Choroid plexus epithelial cell (primary cell): ENCODE results near the gene MED31.

ENCODE experiments used
- DNase-seq: peaks from one replicate; pipeline ENCODE4 v3.0.0-alpha.2; 2010; ENCODE audit warnings: low read depth
- H3K4me3 ChIP-seq: 2 replicates; pipeline ENCODE4 v1.5.1; 2011; ENCODE audit warnings: low read depth, mild to moderate bottlenecking, control low read depth, low read length, moderate library complexity
- TF ChIP-seq, protein P1 (sequence below): conservative IDR thresholded peaks from 2 replicates; pipeline ENCODE4 v1.5.1; 2011; ENCODE audit warnings: low read depth, mild to moderate bottlenecking, control low read depth, inconsistent platforms, low read length, moderate library complexity

The MED31 gene

DNA sequence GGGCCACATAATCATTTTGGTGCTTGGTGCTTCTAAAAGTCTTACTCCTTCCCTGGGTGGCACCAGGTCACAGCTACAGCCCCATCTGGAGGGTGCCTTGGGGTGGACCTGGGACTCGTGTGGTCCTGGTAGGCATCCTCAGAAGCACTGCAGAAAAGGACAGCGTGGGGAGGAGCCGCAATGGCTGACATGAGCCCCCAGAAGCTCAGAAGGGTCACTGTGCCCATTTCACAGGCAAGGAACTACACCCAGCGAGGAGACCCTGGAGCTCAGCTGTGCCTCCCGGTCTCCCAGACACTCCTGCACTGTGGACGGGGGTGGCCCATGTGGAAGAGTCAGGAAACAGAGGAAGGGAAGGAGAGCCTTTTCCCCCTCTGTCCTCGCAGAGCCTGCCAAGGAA is 26.5 kb upstream of the MED31 start:
- no peak for DNase-seq
- no peak overlapping the region for H3K4me3 ChIP-seq
- TF ChIP-seq, protein P1, sequence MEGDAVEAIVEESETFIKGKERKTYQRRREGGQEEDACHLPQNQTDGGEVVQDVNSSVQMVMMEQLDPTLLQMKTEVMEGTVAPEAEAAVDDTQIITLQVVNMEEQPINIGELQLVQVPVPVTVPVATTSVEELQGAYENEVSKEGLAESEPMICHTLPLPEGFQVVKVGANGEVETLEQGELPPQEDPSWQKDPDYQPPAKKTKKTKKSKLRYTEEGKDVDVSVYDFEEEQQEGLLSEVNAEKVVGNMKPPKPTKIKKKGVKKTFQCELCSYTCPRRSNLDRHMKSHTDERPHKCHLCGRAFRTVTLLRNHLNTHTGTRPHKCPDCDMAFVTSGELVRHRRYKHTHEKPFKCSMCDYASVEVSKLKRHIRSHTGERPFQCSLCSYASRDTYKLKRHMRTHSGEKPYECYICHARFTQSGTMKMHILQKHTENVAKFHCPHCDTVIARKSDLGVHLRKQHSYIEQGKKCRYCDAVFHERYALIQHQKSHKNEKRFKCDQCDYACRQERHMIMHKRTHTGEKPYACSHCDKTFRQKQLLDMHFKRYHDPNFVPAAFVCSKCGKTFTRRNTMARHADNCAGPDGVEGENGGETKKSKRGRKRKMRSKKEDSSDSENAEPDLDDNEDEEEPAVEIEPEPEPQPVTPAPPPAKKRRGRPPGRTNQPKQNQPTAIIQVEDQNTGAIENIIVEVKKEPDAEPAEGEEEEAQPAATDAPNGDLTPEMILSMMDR, result no peak

DNA sequence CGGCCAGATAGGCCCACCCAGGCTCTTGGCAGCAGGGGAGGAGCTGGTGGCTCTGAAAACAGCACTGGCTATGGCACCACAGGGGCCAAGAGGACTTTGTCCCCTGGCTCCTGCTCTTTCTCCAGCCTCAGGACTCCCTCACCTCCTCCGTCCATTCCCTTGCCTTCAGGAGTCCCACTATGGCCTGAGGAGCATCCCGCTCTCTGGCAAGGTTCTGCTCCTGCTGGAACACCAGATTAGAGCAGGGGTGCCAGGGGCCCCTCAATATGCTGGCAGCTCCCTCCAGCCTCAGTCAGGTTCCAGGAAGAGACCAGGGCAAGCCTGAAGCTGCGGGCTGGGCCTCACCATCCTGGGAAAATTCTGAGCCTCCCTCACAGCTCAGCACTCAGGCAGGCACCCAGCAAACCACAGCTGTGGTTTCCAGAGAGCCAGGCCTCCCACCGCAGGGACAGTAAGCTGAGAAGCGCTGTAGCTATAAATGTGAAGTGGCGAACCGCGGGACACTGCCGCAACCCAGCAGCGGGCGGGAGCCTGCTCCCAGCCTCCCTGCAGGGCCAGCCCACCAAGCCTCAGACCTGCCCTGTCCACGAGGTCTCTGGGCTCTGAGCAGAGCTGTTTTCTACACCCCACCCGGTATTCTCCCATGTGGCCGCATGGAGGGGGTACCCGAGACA is 25.9 kb upstream of the MED31 start:
- DNase-seq, result peak; percentile 22
- no peak overlapping the region for H3K4me3 ChIP-seq
- TF ChIP-seq, protein P1, result no peak

DNA sequence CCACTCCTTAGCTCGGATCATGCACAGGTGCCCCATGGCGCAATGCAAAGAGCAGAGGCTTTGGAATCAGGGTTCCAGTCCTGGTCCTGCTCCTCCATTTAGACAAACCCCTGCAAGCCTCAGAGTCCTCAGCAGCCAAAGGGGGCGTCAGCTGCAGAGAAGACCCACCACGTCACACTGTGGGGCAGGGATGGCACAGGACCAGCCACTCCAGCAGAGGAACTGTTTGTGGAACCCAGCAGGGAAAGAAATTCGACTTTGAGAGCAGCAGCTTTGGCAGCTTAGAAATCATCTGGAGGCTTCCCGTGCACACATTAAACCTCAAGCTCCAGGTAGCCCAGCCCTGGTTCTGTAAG is 25.4 kb upstream of the MED31 start:
- DNase-seq, result no peak
- TF ChIP-seq, protein P1, result no peak
- H3K4me3 ChIP-seq, result no peak overlapping the region

DNA sequence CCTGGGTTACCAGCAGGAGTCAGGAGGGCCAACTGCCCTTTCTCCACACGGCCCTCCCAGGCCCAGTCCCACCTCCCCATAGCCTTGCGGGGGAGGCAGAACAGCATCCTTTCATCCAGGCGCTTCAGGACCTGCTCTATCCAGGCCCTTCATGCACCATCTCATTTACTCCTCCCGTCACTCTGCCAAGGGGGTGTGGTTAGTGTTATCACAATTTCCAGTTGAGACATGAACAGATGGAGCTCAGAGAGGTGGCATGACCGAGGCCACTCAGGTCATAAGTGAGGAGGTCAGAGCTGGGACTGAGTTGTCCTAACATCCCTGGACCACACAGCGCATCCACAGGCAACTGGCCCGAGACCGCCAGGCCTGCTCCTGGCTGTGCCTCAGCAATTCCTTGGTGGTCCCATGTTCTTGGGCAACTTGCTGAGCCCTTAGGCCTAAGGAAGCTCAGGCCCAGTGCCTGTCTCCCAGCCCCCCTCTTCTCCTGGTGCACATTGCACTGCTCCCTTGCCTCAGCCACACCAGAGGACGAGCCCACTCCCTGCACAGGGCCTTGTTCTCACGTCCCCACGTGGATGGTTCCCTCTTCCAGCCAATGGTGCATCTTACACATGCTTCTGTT is 23.9 kb upstream of the MED31 start:
- no peak overlapping the region for H3K4me3 ChIP-seq
- DNase-seq, result no peak
- TF ChIP-seq, protein P1, result no peak

DNA sequence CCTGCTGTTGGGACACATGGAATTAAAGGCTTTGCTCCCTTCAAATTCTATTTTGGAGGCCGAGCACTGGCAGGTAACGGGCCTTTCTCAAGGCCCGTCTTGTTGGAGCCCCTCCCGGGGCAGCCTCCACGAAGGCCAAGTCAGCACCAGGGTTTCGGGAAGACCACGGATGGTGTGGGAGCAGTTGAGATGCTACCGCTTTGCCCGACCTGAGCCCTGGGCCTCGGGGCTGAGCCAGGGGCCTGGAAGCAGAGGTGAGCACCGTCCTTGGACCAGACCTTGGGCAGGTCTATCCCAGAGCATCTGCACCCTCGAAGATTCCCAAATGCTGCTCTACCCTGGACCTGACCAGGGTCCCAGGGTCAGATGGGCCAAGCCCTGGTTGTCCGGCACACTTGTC is 23.2 kb upstream of the MED31 start:
- TF ChIP-seq, protein P1, result no peak
- no peak overlapping the region for H3K4me3 ChIP-seq

DNA sequence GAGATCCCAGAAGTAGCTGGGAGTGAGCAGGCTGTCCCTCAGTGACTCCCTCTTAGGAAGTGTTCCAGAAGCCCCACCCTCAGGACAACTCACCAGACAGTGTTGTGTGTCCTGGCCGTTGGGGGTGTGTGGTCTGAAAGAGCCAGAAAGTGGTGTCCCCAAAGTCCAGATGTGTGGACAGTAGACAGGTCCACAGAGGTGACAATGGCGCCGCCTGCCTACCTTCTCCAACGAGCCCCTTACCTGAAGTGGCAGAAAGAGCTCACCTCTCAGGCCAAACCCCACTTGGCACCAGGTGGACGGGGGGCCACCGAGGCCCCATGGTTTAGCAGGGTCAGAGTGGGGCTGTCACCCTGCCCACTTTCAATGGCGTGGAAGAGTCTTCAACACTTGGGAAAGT is 20.0 kb upstream of the MED31 start:
- no peak for DNase-seq
- H3K4me3 ChIP-seq, result no peak overlapping the region
- TF ChIP-seq, protein P1, result no peak

More for the DNA sequence above, 23.2 kb upstream of the MED31 start:
- no peak for DNase-seq

DNA sequence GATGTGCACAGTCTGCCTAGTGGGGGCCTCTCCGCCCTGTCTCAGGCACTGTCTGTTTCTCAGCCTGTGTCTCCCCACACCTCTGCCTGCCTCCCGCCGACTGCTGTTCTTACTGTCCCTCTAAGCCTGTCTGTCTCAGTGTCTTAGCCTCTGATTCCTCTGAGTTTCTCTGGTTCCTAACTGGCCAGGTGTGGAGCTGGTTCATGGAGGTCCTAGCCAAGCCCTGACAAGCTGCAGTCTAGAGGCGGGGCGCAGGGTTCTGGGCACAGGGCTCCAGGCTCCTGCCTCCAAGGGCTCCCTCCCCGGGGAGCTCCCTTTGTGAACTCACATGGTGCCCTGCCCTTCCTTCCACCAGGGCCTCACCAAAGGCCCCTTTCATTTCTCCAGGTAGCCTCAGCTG is 19.6 kb upstream of the MED31 start:
- no peak overlapping the region for H3K4me3 ChIP-seq
- no peak for DNase-seq
- TF ChIP-seq, protein P1, result no peak
